GM18870 (cell line): Measurements from ENCODE around the gene LRRTM3.
A peak's percentile ranks its signal among the peaks of the same experiment; 100 is the strongest.

Experiments used
- ATAC-seq: cut with Tn5 transposase; IDR thresholded peaks from one replicate; pipeline ENCODE4 v1.9.1; 2021; ENCODE audit warnings: moderate library complexity; ENCODE audit not compliant: unreplicated experiment

The LRRTM3 gene

GRCh38 chr10:67015225-67015624 is 89.4 kb downstream of the LRRTM3 start:
- peak; percentile 56 for ATAC-seq

GRCh38 chr10:67017218-67017617 is 91.4 kb downstream of the LRRTM3 start:
- ATAC-seq: no peak

GRCh38 chr10:67022099-67022498 is 96.3 kb downstream of the LRRTM3 start:
- no peak for ATAC-seq

- ATAC-seq: no peak
Measured at GRCh38 chr10:67033878-67034277, 108.0 kb downstream of the LRRTM3 start.

- no peak for ATAC-seq
Measured at GRCh38 chr10:67036808-67037207, 111.0 kb downstream of the LRRTM3 start.

GRCh38 chr10:67043041-67043440 is 117.2 kb downstream of the LRRTM3 start:
- no peak for ATAC-seq

- no peak for ATAC-seq
Measured at GRCh38 chr10:67045404-67045803, 119.6 kb downstream of the LRRTM3 start.

- ATAC-seq: no peak
Measured at GRCh38 chr10:67046507-67046906, 120.7 kb downstream of the LRRTM3 start.

- no peak for ATAC-seq
Measured at GRCh38 chr10:67049988-67050387, 124.2 kb downstream of the LRRTM3 start.

GRCh38 chr10:67050415-67050814 is 124.6 kb downstream of the LRRTM3 start:
- no peak for ATAC-seq

GRCh38 chr10:67072654-67073053 is 146.8 kb downstream of the LRRTM3 start:
- ATAC-seq: no peak

GRCh38 chr10:67075491-67075971 is 149.7 kb downstream of the LRRTM3 start:
- no peak for ATAC-seq

- ATAC-seq: no peak
Measured at GRCh38 chr10:67076144-67076543, 150.3 kb downstream of the LRRTM3 start.

GRCh38 chr10:67077376-67077775 is 151.5 kb downstream of the LRRTM3 start:
- ATAC-seq: no peak

GRCh38 chr10:67079126-67079525 is 153.3 kb downstream of the LRRTM3 start:
- ATAC-seq: no peak

GRCh38 chr10:67086327-67087134 is 160.7 kb downstream of the LRRTM3 start:
- ATAC-seq: no peak

GRCh38 chr10:67087135-67087425 is 161.2 kb downstream of the LRRTM3 start:
- ATAC-seq: no peak

GRCh38 chr10:67088036-67088435 is 162.2 kb downstream of the LRRTM3 start:
- ATAC-seq: no peak

- no peak for ATAC-seq
Measured at GRCh38 chr10:67095531-67095930, 169.7 kb downstream of the LRRTM3 start.

- no peak for ATAC-seq
Measured at GRCh38 chr10:67098461-67098860, 172.6 kb downstream of the LRRTM3 start.

GRCh38 chr10:67100951-67101350 is 175.1 kb downstream of the LRRTM3 start:
- ATAC-seq: no peak

GRCh38 chr10:67107670-67108069 is 181.8 kb downstream of the LRRTM3 start:
- no peak for ATAC-seq

- no peak for ATAC-seq
Measured at GRCh38 chr10:67110286-67110685, 184.4 kb downstream of the LRRTM3 start.
